Neural cell (in vitro differentiated cells): ENCODE measurements around the gene TRMT5.

Experiments
- CTCF ChIP-seq: fragments of 450-650 bp; IDR thresholded peaks from 2 replicates; pipeline ENCODE4 v1.5.1; 2014; ENCODE audit warnings: antibody characterized with exemption, mild to moderate bottlenecking, moderate library complexity; ENCODE audit not compliant: poor library complexity, severe bottlenecking
- EP300 ChIP-seq: fragments of 450-650 bp; conservative IDR thresholded peaks from 2 replicates; pipeline ENCODE4 v1.6.1; 2014; ENCODE audit warnings: antibody characterized with exemption, mild to moderate bottlenecking, moderate library complexity; ENCODE audit not compliant: poor library complexity, severe bottlenecking
- EZH2 ChIP-seq: fragments of 200-600, 300-800 bp; shearing (Covaris generic), sonication (generic); IDR thresholded peaks from 2 replicates; pipeline ENCODE4 v1.6.1; 2014; ENCODE audit warnings: antibody characterized with exemption, low read length, borderline replicate concordance, mild to moderate bottlenecking; ENCODE audit not compliant: insufficient read depth, poor library complexity, severe bottlenecking
- SMC3 ChIP-seq: fragments of 450-650 bp; conservative IDR thresholded peaks from 2 replicates; pipeline ENCODE4 v1.6.1; 2014; ENCODE audit warnings: antibody characterized with exemption, mild to moderate bottlenecking, moderate library complexity; ENCODE audit not compliant: poor library complexity

GRCh38 chr14:60975551-60975950 lies 5.3 kb downstream of the TRMT5 start:
- TF ChIP-seq EZH2 (no peak), CTCF (no peak), EP300 (no peak), SMC3 (no peak)
